ENCODE data around the gene RTBDN.
A peak's percentile ranks its signal among the peaks of the same experiment; 100 is the strongest.

The RTBDN gene

GRCh38 chr19:12778017-12778904, 56.1 kb downstream of the RTBDN start:
- no peak for DNase-seq

GRCh38 chr19:12777217-12778016, 57.0 kb downstream of the RTBDN start:
- DNase-seq: peak; percentile 74

All from activated T-cell treated with anti-CD3 and anti-CD28 coated beads for 4 hours (primary cell).